ENCODE measurements around the gene ITFG1. TPM values are rescaled to one million over a fixed set of nuclear protein-coding genes. Genes with fewer than 3 reads are reported as not detected.

The ITFG1 gene
- total and polyA plus RNA-seq, 8 donors = 8.1 to 90.0 (median 32.2) TPM

DNA sequence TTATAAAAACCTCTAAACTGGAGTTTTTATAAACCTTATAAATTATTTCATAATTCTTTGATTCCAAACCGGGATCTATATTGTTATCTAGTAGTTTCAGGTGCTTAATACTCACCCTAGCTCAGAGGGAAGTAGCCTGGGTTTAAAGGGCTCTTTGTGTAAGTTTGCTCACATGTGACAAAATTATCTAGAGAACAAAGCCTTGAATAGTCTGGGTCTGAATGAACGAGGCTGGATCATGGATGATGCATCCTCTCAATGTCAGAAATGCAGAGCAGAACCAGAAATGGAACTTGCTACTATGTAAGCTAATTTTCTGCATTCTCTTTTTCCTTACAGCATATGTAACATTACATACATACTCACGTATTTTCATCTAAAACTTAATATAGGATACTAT, 213.2 kb downstream of the ITFG1 start:
- no peaks in the 10 kb centered on the region for H3K9me3 ChIP-seq
- H3K27me3 ChIP-seq = no peaks in the 10 kb centered on the region
- intact Hi-C loops (cut with DNase I; ENCODE audit: low total_unique reads) = no loop called here
- WGBS, 5 donors = 53 to 68% (median 65%) methylated on average over 3 of the region's 3 CpGs
- H3K36me3 ChIP-seq = peaks cover 0 to 11% (median 3%) of the 10 kb centered on the region in 4 donors
- TF ChIP-seq EP300 (IDR thresholded peaks at IDR 0.05) (no peak), POLR2A (IDR thresholded peaks at IDR 0.05) (no peak), POLR2AphosphoS5 (IDR thresholded peaks at IDR 0.05) (no peak)
- TF ChIP-seq, protein P1, sequence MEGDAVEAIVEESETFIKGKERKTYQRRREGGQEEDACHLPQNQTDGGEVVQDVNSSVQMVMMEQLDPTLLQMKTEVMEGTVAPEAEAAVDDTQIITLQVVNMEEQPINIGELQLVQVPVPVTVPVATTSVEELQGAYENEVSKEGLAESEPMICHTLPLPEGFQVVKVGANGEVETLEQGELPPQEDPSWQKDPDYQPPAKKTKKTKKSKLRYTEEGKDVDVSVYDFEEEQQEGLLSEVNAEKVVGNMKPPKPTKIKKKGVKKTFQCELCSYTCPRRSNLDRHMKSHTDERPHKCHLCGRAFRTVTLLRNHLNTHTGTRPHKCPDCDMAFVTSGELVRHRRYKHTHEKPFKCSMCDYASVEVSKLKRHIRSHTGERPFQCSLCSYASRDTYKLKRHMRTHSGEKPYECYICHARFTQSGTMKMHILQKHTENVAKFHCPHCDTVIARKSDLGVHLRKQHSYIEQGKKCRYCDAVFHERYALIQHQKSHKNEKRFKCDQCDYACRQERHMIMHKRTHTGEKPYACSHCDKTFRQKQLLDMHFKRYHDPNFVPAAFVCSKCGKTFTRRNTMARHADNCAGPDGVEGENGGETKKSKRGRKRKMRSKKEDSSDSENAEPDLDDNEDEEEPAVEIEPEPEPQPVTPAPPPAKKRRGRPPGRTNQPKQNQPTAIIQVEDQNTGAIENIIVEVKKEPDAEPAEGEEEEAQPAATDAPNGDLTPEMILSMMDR (IDR thresholded peaks at IDR 0.05) = no peak
- no peak overlapping the region for H3K4me3 ChIP-seq
- peak in 1 of 2 donors; percentile 8 for DNase-seq
- no peaks in the 10 kb centered on the region for H3K4me1 ChIP-seq
- no peak overlapping the region for H3K27ac ChIP-seq

DNA sequence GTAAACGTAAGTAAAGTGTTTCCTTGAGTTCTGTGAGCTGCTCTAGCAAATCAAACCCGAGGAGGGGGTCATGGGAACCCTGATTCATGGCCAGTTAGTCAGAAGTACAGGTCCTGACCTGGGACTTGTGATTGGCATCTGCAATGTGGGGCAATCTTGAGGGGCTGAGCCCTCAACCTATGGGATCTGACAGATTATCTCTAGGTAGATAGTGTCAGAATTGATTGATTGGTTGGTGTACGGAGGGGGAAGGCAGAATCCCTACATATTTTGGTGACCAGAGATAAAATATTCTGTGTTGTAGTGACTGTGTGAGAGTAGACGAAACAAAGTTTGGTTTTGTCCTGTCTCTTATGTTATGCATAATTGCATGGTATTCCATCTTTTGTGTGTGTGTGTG, 216.7 kb downstream of the ITFG1 start:
- H3K27ac ChIP-seq = no peak overlapping the region

DNA sequence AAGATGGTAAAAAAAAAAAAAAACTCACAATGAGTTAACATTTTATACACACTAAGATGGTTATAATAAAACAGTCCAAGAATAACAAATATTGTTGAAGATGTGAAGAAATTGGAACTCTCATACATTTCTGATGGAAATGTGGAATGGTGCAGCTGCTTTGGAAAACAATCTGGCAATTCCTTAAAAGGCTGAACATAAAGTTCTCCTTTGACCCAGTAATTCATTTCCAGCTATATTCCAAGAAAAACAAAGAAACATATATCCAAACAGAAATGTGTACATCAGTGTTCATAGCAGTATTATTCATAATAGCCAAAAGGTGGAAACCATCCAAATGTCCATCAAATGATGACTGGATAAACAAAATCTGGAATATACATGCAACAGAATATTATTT, 219.8 kb downstream of the ITFG1 start:
- no peak for DNase-seq
- intact Hi-C loops (cut with DNase I; ENCODE audit: low total_unique reads) = no loop called here
- no peaks in the 10 kb centered on the region for H3K27me3 ChIP-seq
- no peak for TF ChIP-seq POLR2AphosphoS5 (IDR thresholded peaks at IDR 0.05)
- TF ChIP-seq POLR2A (IDR thresholded peaks at IDR 0.05) = no peak
- TF ChIP-seq, protein P1 (IDR thresholded peaks at IDR 0.05) = no peak
- no peak for TF ChIP-seq EP300 (IDR thresholded peaks at IDR 0.05)
- H3K9me3 ChIP-seq = no peaks in the 10 kb centered on the region
- no peak overlapping the region for H3K4me3 ChIP-seq
- no peak overlapping the region for H3K27ac ChIP-seq
- H3K36me3 ChIP-seq = peaks cover 0 to 17% (median 15%) of the 10 kb centered on the region in 4 donors
- no peaks in the 10 kb centered on the region for H3K4me1 ChIP-seq

More for the DNA sequence above, 216.7 kb downstream of the ITFG1 start:
- no peak for DNase-seq
- Histone ChIP-seq H3K4me3 (no peak overlapping the region), H3K9me3 (no peaks in the 10 kb centered on the region), H3K27me3 (no peaks in the 10 kb centered on the region), H3K36me3 (peaks cover 0 to 6% (median 3%) of the 10 kb centered on the region in 4 donors), H3K4me1 (no peaks in the 10 kb centered on the region)
- intact Hi-C loops (cut with DNase I; ENCODE audit: low total_unique reads) = no loop called here
- no peak for TF ChIP-seq POLR2A (IDR thresholded peaks at IDR 0.05)
- no peak for TF ChIP-seq POLR2AphosphoS5 (IDR thresholded peaks at IDR 0.05)
- no peak for TF ChIP-seq EP300 (IDR thresholded peaks at IDR 0.05)
- TF ChIP-seq, protein P1 (IDR thresholded peaks at IDR 0.05) = no peak
- 74 to 81% (median 76%) methylated on average over 4 of the region's 4 CpGs for WGBS, 5 donors

DNA sequence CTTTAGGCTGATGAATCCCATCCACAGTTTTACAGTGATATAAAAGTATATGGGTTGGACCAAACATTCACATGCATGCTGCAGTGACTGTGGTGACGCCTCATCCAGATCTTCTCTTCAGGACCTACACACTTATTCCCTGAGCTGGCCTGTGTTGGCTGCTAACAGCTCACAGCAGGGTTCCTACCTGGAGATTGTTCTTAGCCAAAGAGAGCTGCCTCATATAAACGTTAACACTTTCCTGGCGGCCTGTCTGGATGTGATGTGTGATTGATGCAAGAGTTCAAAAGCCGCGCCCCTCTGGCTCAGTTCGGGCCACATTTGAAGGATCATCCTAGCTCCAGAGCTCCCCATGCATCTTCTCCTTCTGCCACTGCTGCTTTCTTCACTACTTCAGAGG, 224.1 kb downstream of the ITFG1 start:
- no peak for TF ChIP-seq POLR2AphosphoS5 (IDR thresholded peaks at IDR 0.05)
- no peak for TF ChIP-seq POLR2A (IDR thresholded peaks at IDR 0.05)
- TF ChIP-seq EP300 (IDR thresholded peaks at IDR 0.05) = no peak
- TF ChIP-seq, protein P1 (IDR thresholded peaks at IDR 0.05) = no peak
- 76 to 92% (median 86%) methylated on average over 6 of the region's 6 CpGs for WGBS, 5 donors

More for the DNA sequence above, 224.1 kb downstream of the ITFG1 start:
- Histone ChIP-seq H3K36me3 (peaks cover 0 to 18% (median 13%) of the 10 kb centered on the region in 4 donors), H3K4me1 (no peaks in the 10 kb centered on the region), H3K27ac (no peak overlapping the region), H3K27me3 (no peaks in the 10 kb centered on the region), H3K4me3 (no peak overlapping the region), H3K9me3 (no peaks in the 10 kb centered on the region)
- intact Hi-C loops (cut with DNase I; ENCODE audit: low total_unique reads) = no loop called here
- DNase-seq = no peak

Measured in stomach (tissue), 9 donors.